ENCODE data around the gene WASF3.

The WASF3 gene

DNA sequence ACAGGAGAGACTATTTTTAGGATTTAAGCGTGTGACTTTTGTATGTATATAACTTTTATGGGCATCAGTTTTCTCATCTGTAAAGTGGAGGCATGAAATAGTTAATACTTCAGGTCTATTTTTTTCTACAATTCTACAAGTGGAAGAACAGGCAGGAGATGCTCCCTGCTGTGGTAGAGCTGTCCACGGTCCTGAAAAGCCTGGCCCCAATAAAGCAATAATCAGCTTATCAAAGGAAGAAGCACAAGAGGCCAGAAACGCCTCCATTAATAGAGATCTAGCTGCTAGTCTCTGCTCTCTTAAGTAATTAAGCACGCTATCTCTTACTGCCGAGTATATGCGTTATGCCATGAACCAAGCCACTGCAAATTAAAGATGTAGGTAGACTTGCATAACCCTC is 28.0 kb upstream of the WASF3 start:
- Histone ChIP-seq H4K20me1 (ENCODE audit: insufficient read depth, low read length) (no peaks in the 10 kb centered on the region), H3K4me2 (ENCODE audit: low read length) (no peak overlapping the region), H3K27ac (ENCODE audit: low read length) (no peak overlapping the region), H3K9me3 (ENCODE audit: insufficient read depth, low read length) (no peaks in the 10 kb centered on the region), H3K4me1 (ENCODE audit: low read length) (no peaks in the 10 kb centered on the region), H3K79me2 (ENCODE audit: low read length) (no peaks in the 10 kb centered on the region), H3K36me3 (replicated peaks; ENCODE audit: low read depth, low read length) (no peaks in the 10 kb centered on the region), H3K4me3 (ENCODE audit: low read length) (no peak overlapping the region), H3K9ac (ENCODE audit: low read length) (no peak overlapping the region), H2AFZ (ENCODE audit: low read depth, low read length) (no peak overlapping the region), H3K27me3 (ENCODE audit: low read depth, low read length) (peaks cover 10% of the 10 kb centered on the region; the same call in 1 of the 2 replicates)
- TF ChIP-seq EZH2phosphoT487 (IDR thresholded peaks at IDR 0.05; ENCODE audit: low read depth) = no peak
- TF ChIP-seq, protein P1, sequence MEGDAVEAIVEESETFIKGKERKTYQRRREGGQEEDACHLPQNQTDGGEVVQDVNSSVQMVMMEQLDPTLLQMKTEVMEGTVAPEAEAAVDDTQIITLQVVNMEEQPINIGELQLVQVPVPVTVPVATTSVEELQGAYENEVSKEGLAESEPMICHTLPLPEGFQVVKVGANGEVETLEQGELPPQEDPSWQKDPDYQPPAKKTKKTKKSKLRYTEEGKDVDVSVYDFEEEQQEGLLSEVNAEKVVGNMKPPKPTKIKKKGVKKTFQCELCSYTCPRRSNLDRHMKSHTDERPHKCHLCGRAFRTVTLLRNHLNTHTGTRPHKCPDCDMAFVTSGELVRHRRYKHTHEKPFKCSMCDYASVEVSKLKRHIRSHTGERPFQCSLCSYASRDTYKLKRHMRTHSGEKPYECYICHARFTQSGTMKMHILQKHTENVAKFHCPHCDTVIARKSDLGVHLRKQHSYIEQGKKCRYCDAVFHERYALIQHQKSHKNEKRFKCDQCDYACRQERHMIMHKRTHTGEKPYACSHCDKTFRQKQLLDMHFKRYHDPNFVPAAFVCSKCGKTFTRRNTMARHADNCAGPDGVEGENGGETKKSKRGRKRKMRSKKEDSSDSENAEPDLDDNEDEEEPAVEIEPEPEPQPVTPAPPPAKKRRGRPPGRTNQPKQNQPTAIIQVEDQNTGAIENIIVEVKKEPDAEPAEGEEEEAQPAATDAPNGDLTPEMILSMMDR (IDR thresholded peaks at IDR 0.05; ENCODE audit: low read depth, low read length) = no peak

DNA sequence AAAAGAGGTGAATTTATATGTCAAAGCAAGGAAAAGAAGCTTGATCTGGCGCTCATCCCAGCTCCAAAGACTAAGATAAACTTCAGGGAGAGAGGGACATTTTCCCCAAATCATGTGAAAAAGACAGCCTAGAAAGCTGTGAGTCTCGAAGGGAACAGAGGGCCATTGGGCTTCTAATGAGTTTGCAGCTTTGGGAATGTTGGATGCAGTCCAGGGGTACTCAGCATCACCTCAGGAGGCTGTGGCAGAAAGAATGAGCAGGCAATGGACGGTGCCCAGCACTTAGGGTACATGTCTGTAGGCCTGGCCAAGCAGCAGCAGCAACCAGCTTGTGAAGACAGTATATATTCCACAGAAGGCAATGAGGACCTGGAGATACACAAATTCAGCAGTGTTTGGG is 25.7 kb upstream of the WASF3 start:
- H3K4me3 ChIP-seq (ENCODE audit: low read length) = no peak overlapping the region
- H3K4me2 ChIP-seq (ENCODE audit: low read length) = no peak overlapping the region
- H3K9ac ChIP-seq (ENCODE audit: low read length) = no peak overlapping the region
- TF ChIP-seq, protein P1 (IDR thresholded peaks at IDR 0.05; ENCODE audit: low read depth, low read length) = no peak
- no peak for TF ChIP-seq EZH2phosphoT487 (IDR thresholded peaks at IDR 0.05; ENCODE audit: low read depth)
- H3K27ac ChIP-seq (ENCODE audit: low read length) = no peak overlapping the region
- no peaks in the 10 kb centered on the region for H3K36me3 ChIP-seq (replicated peaks; ENCODE audit: low read depth, low read length)
- peaks cover 10% of the 10 kb centered on the region; the same call in 1 of the 2 replicates for H3K27me3 ChIP-seq (ENCODE audit: low read depth, low read length)
- H4K20me1 ChIP-seq (ENCODE audit: insufficient read depth, low read length) = no peaks in the 10 kb centered on the region
- no peak overlapping the region for H2AFZ ChIP-seq (ENCODE audit: low read depth, low read length)
- no peaks in the 10 kb centered on the region for H3K79me2 ChIP-seq (ENCODE audit: low read length)
- H3K4me1 ChIP-seq (ENCODE audit: low read length) = no peaks in the 10 kb centered on the region
- no peaks in the 10 kb centered on the region for H3K9me3 ChIP-seq (ENCODE audit: insufficient read depth, low read length)

DNA sequence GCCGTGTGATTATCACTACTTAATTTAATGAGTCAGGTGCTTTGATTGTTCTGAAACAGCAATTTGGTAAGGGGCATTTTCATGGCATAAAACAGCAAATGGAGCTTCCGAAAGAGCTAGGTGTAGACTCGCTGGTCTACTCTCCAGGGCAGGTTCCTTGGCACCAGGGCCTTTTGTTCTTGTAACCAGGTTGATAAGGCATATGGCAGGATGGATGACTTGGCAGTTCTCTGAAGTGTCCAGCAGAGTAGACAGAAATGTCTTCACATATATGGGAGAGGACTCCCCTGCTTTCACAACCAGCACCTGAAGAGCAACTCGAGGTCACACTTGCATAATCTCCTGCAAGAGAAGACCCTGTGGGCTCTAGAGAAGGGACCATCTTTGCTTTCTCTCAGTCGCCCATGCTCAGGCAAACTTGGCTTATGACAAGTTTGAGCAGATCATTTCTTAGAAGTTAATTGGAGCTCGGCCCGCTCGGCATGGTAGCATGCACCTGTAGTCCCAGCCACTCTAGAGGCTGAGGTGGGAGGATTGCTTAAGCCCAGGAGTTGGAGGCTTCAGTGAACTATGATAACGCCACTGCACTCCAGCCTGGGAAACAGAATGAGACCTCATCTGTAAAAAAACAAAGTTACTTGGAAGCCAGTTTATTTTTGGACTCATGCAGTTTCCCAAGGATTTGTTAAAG is 23.3 kb upstream of the WASF3 start:
- Histone ChIP-seq H3K27ac (ENCODE audit: low read length) (no peak overlapping the region), H3K79me2 (ENCODE audit: low read length) (no peaks in the 10 kb centered on the region), H3K9me3 (ENCODE audit: insufficient read depth, low read length) (no peaks in the 10 kb centered on the region), H3K9ac (ENCODE audit: low read length) (no peak overlapping the region), H3K36me3 (replicated peaks; ENCODE audit: low read depth, low read length) (no peaks in the 10 kb centered on the region), H3K4me3 (ENCODE audit: low read length) (no peak overlapping the region), H3K4me1 (ENCODE audit: low read length) (no peaks in the 10 kb centered on the region), H2AFZ (ENCODE audit: low read depth, low read length) (no peak overlapping the region), H4K20me1 (ENCODE audit: insufficient read depth, low read length) (no peaks in the 10 kb centered on the region), H3K27me3 (ENCODE audit: low read depth, low read length) (peaks cover 3% of the 10 kb centered on the region; the same call in 1 of the 2 replicates), H3K4me2 (ENCODE audit: low read length) (no peak overlapping the region)
- TF ChIP-seq EZH2phosphoT487 (IDR thresholded peaks at IDR 0.05; ENCODE audit: low read depth) = no peak
- TF ChIP-seq, protein P1 (IDR thresholded peaks at IDR 0.05; ENCODE audit: low read depth, low read length) = no peak

DNA sequence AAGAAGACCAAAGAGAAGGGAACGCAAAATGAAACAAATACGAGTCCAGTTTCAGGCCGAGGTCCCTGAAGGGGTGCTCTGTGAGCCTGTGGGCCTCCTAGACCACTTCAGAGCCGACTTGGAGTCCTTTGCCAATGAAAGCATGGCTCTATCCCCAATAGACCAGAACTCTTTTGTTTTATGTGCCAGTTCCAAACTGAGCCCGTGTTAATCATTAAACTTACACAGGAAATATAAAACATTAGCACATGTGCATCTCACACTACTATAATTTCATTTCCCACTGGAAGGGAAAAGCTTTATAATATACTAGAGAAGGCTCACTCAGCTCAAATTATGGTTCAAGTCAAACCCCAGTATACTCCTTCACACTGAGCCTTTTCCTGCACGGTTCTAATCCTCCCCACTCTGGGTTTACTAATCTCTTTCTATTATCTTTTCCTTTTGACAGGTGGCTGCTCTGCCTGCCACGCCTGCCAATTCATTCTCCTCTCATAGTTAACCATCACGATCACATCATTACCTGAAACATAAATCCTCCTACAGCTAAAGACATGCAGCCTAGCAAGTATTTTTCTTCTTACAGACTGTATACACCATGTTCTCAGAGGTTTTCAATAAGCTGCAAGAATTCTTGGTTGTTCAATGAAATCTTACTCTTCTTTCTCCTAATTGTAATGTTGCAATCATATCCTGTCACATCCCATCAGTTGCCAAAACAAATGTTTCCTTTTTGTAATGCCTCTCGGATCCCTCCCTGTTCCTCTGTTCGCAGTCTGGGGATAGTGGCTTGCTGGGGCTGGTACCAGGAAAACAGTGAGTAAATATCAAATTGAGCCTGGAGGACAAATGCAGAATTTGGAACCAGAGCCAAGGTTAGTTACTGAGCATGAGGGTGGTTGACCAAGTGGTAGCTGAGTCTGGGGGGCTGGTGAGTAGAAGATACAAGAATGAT is 18.8 kb upstream of the WASF3 start:
- Histone ChIP-seq H3K9ac (ENCODE audit: low read length) (no peak overlapping the region), H3K4me2 (ENCODE audit: low read length) (no peak overlapping the region), H3K9me3 (ENCODE audit: insufficient read depth, low read length) (no peaks in the 10 kb centered on the region), H3K36me3 (replicated peaks; ENCODE audit: low read depth, low read length) (no peaks in the 10 kb centered on the region), H3K4me3 (ENCODE audit: low read length) (no peak overlapping the region), H4K20me1 (ENCODE audit: insufficient read depth, low read length) (no peaks in the 10 kb centered on the region), H3K4me1 (ENCODE audit: low read length) (no peaks in the 10 kb centered on the region), H3K27me3 (ENCODE audit: low read depth, low read length) (peaks cover 19% of the 10 kb centered on the region), H3K79me2 (ENCODE audit: low read length) (no peaks in the 10 kb centered on the region), H2AFZ (ENCODE audit: low read depth, low read length) (no peak overlapping the region), H3K27ac (ENCODE audit: low read length) (no peak overlapping the region)
- TF ChIP-seq, protein P1 (IDR thresholded peaks at IDR 0.05; ENCODE audit: low read depth, low read length) = no peak
- no peak for TF ChIP-seq EZH2phosphoT487 (IDR thresholded peaks at IDR 0.05; ENCODE audit: low read depth)
